IgD-negative memory B cell (primary cell): ENCODE results near the gene TMOD1. TPM values are rescaled to one million over a fixed set of nuclear protein-coding genes. Genes with fewer than 3 reads are reported as not detected.
"Not testable (repeated sequence)": the region's sequence is repeated elsewhere in the genome, so short reads cannot be mapped to it uniquely, and the experiment has no call there.

Source experiments
- H3K27ac Mint-ChIP-seq, 3 donors: one replicate each; pipeline ENCODE4 v1.8.0; 2020 to 2022; ENCODE audit warnings: mild to moderate bottlenecking in 3 of 3, mixed read lengths in 3 of 3, moderate library complexity in 1 of 3
- H3K27me3 Mint-ChIP-seq: one replicate; pipeline ENCODE4 v1.8.0; 2021; ENCODE audit warnings: mixed read lengths
- H3K36me3 Mint-ChIP-seq: one replicate; pipeline ENCODE4 v1.8.0; 2020; ENCODE audit warnings: mild to moderate bottlenecking, mixed read lengths
- H3K4me1 Mint-ChIP-seq, 3 donors: one replicate each; pipeline ENCODE4 v1.8.0; 2020 to 2022; ENCODE audit warnings: mixed read lengths in 3 of 3, mild to moderate bottlenecking in 1 of 3
- H3K4me3 Mint-ChIP-seq, 4 donors: one replicate each; pipeline ENCODE4 v1.8.0; 2020 to 2022; ENCODE audit warnings: mild to moderate bottlenecking in 4 of 4, mixed read lengths in 4 of 4, moderate library complexity in 3 of 4
- H3K9me3 Mint-ChIP-seq, 3 donors: one replicate each; pipeline ENCODE4 v1.8.0; 2020 to 2021; ENCODE audit warnings: mixed read lengths in 3 of 3, mild to moderate bottlenecking in 1 of 3
- polyA plus RNA-seq: library from polyadenylated mRNA; unstranded; fragments of 300-500 nt; fragmentation: Illumina TruSeq; gene quantifications from one replicate; pipeline ENCODE4 v1.2.3, GENCODE V29; 2021

Gene TMOD1
- polyA plus RNA-seq, 1 donor from 2014 or later: 2.8 TPM

DNA sequence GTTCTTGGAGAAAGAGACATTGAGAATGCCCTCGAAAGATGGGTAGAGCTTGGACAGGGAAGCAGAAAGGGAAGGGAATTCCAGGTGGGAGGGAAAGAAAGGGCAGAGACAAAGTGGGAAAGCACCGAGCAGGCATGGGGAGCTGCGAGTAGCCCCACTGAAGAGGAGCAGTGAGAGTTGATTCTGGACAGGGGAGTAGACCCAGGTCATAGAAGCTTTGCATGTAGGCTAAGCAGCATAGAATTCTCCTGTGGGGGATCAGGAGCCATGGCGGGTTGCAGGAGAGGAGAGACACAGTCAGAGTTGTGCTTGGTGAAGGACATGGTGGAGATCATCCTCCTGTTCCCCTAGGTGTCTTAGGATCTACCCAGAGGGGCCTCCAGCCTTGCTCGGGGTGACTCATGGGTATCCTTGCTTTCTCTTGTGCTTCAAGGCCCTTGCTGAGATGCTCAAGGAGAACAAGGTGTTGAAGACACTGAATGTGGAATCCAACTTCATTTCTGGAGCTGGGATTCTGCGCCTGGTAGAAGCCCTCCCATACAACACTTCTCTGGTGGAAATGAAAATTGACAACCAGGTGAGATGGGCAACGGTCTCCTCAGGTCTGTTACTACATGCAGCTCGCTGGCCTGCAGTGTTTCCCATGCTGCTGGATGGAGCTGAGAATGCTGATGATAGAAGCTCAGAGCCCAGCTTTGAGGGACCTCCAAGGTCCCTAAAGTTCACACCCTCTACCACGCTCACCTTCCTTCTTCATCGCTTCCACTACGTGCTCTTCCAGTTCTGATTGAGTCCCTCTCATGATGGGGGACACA, 67.2 kb downstream of the TMOD1 start:
- Mint-ChIP-seq H3K27me3 (no peaks in the 10 kb centered on the region), H3K9me3 (peaks cover 0 to under 1% (median 0%) of the 10 kb centered on the region in 3 donors), H3K36me3 (no peaks in the 10 kb centered on the region), H3K27ac (no peak overlapping the region), H3K4me3 (no peak overlapping the region), H3K4me1 (peaks cover 0 to 4% (median 0%) of the 10 kb centered on the region in 3 donors)

GRCh38 chr9:97570899-97571298, 69.4 kb downstream of the TMOD1 start:
- Mint-ChIP-seq H3K4me1 (peaks cover 0 to 10% (median 4%) of the 10 kb centered on the region in 3 donors), H3K9me3 (peaks cover 0 to 1% (median 0%) of the 10 kb centered on the region in 3 donors), H3K27ac (no peak overlapping the region), H3K36me3 (no peaks in the 10 kb centered on the region), H3K27me3 (no peaks in the 10 kb centered on the region), H3K4me3 (no peak overlapping the region)

DNA sequence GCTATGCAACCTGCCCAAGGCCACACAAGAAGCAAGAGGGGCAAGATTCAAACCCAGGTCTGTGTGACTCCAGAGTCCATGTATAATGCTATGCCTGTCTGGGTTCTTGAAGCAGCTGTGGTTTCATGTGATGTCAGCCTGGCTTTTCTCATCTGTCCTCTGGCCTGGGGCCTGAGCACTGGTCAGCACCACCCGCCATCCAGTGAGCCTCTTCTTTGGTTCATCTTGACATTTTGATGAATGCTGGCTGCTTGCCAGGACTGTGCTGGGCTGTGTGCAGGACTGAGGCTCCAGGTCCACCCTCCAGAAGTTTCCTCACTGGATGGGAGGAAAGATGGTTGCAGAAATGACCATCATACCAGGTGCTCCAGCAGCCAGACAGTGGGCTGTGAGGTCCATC, 70.2 kb downstream of the TMOD1 start:
- Mint-ChIP-seq H3K4me3 (no peak overlapping the region), H3K9me3 (peaks cover 0 to 1% (median 0%) of the 10 kb centered on the region in 3 donors), H3K27ac (no peak overlapping the region), H3K27me3 (no peaks in the 10 kb centered on the region), H3K4me1 (peaks cover 0 to 11% (median 4%) of the 10 kb centered on the region in 3 donors), H3K36me3 (no peaks in the 10 kb centered on the region)

- Mint-ChIP-seq H3K4me3 (no peak overlapping the region), H3K27ac (no peak overlapping the region), H3K36me3 (no peaks in the 10 kb centered on the region), H3K4me1 (peaks cover 0 to 11% (median 4%) of the 10 kb centered on the region in 3 donors), H3K27me3 (no peaks in the 10 kb centered on the region), H3K9me3 (peaks cover 0 to 1% (median 0%) of the 10 kb centered on the region in 3 donors)
Measured at GRCh38 chr9:97572196-97572891, 70.9 kb downstream of the TMOD1 start.

DNA sequence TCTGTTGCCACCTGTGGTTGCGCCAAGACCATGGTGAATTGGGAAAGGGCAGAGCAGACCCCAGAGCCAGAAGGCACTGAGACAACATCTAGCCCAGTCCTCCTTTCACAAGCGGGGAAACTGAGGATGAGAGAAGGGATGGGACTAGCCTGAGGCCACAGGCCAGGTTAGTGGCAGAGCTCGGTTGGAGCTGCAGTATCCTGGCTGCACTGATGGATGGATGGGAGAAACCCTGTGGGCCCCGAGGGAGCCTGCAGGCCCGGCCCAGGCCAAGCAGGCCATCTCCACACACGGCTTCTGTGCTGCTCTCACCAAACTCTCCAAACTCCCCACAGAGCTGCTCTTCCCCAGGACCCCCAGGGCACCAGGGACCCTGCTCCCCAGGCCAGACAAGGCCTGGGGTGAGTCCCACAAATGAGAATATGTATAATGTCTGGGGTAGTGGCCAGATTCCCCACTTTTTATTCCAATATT, 71.5 kb downstream of the TMOD1 start:
- H3K9me3 Mint-ChIP-seq: peaks cover 0 to 1% (median 0%) of the 10 kb centered on the region in 3 donors
- H3K27ac Mint-ChIP-seq: peak overlapping the region in 1 of 3 donors; percentile 51
- H3K36me3 Mint-ChIP-seq: no peaks in the 10 kb centered on the region
- peaks cover 0 to 11% (median 4%) of the 10 kb centered on the region in 3 donors for H3K4me1 Mint-ChIP-seq
- H3K27me3 Mint-ChIP-seq: no peaks in the 10 kb centered on the region
- H3K4me3 Mint-ChIP-seq: no peak overlapping the region

DNA sequence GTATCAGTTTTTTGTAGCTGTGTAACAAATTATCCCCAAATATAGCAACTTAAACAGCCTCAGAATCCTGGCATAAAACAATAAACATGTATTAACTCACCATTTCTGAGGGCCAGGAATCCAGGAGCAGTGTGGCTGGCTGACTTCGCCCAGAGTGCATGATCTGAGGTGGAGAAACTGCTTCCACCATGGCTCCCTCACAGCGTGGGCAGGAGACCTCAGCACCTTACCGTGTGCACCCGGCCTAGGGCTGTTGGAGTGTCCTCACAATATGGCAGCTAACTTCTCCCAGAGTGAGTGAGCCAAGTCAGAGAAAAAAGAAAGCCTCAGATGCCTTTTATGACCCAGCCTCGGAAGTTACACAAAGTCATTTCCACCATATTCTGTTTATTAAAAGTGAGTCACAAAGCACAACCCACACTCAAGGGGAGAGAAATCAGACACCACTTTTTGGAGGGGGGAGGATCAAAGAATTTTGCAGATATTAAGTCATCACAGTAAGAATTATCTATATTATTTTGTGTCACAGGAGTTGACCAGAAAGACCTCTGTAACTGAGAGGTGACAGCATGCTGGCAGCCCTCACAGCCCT, 72.1 kb downstream of the TMOD1 start:
- H3K27me3 Mint-ChIP-seq: no peaks in the 10 kb centered on the region
- peaks cover 0 to 11% (median 4%) of the 10 kb centered on the region in 3 donors for H3K4me1 Mint-ChIP-seq
- H3K4me3 Mint-ChIP-seq: peak overlapping the region in 1 of 4 donors; percentile 2
- peaks cover 0 to 1% (median 0%) of the 10 kb centered on the region in 3 donors for H3K9me3 Mint-ChIP-seq
- no peaks in the 10 kb centered on the region for H3K36me3 Mint-ChIP-seq
- H3K27ac Mint-ChIP-seq: peak overlapping the region in 1 of 3 donors; percentile 51

- not testable (repeated sequence) for H3K27ac Mint-ChIP-seq
- H3K4me1 Mint-ChIP-seq: peaks cover 0 to 11% (median 4%) of the 10 kb centered on the region in 3 donors
- H3K4me3 Mint-ChIP-seq: peak overlapping the region in 1 of 4 donors; percentile 92
Measured at GRCh38 chr9:97574101-97574571, 72.7 kb downstream of the TMOD1 start.

DNA sequence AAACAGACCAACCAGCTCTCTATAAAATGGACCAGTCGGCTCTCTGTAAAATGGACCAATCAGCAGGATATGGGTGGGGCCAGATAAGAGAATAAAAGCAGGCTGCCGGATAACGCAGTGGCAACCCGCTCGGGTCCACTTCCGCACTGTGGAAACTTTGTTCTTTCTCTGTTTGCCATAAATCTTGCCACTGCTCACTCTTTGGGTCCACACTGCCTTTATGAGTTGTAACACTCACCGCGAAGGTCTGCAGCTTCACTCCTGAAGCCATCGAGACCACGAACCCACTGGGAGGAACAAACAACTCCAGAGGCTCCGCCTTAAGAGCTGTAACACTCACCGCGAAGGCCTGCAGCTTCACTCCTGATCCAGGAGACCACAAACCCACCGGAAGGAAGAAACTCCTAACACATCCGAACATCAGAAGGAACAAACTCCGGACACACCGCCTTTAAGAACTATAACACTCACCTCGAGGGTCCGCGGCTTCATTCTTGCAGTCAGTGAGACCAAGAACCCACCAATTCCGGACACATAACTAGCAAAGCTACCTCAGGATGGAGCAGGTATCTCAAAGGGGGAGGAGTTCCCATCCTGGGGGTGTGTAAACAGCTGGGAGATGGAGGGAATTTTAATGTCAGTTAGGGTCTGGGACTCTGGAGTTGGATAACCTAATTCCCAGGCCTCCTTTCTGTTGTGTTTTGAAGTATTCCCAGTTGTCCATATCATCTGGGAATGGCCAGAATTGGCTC, 73.6 kb downstream of the TMOD1 start:
- not testable (repeated sequence) for H3K27me3 Mint-ChIP-seq, H3K36me3 Mint-ChIP-seq, H3K9me3 Mint-ChIP-seq
- Mint-ChIP-seq H3K4me3 (peak overlapping the region; percentile 77 to 96 (median 90)), H3K27ac (peak overlapping the region; percentile 6 to 53 (median 46)), H3K4me1 (peaks cover 0 to 13% (median 4%) of the 10 kb centered on the region in 3 donors)

More at GRCh38 chr9:97574101-97574571, 72.7 kb downstream of the TMOD1 start:
- not testable (repeated sequence) for H3K9me3 Mint-ChIP-seq, H3K27me3 Mint-ChIP-seq, H3K36me3 Mint-ChIP-seq

GRCh38 chr9:97575673-97576200, 74.3 kb downstream of the TMOD1 start:
- Mint-ChIP-seq H3K4me3 (peak overlapping the region; percentile 77 to 96 (median 90)), H3K9me3 (peaks cover 0 to 3% (median 2%) of the 10 kb centered on the region in 3 donors), H3K27me3 (no peaks in the 10 kb centered on the region), H3K27ac (peak overlapping the region in 1 of 3 donors; percentile 6), H3K36me3 (peaks cover 5% of the 10 kb centered on the region), H3K4me1 (peaks cover 0 to 13% (median 4%) of the 10 kb centered on the region in 3 donors)

- no peak overlapping the region for H3K27ac Mint-ChIP-seq
- H3K27me3 Mint-ChIP-seq: no peaks in the 10 kb centered on the region
- peaks cover 5% of the 10 kb centered on the region for H3K36me3 Mint-ChIP-seq
- H3K4me3 Mint-ChIP-seq: peak overlapping the region in 2 of 4 donors; percentile 12 to 52
- H3K4me1 Mint-ChIP-seq: peaks cover 0 to 11% (median 4%) of the 10 kb centered on the region in 3 donors
- H3K9me3 Mint-ChIP-seq: peaks cover 0 to 3% (median 2%) of the 10 kb centered on the region in 3 donors
Measured at GRCh38 chr9:97577051-97577450, 75.6 kb downstream of the TMOD1 start.

- Mint-ChIP-seq H3K27ac (no peak overlapping the region), H3K4me1 (peaks cover 0 to 8% (median 4%) of the 10 kb centered on the region in 3 donors), H3K9me3 (peaks cover 0 to 2% (median 2%) of the 10 kb centered on the region in 3 donors), H3K36me3 (peaks cover 5% of the 10 kb centered on the region), H3K27me3 (no peaks in the 10 kb centered on the region), H3K4me3 (peak overlapping the region in 1 of 4 donors; percentile 32)
Measured at GRCh38 chr9:97578846-97579245, 77.4 kb downstream of the TMOD1 start.

DNA sequence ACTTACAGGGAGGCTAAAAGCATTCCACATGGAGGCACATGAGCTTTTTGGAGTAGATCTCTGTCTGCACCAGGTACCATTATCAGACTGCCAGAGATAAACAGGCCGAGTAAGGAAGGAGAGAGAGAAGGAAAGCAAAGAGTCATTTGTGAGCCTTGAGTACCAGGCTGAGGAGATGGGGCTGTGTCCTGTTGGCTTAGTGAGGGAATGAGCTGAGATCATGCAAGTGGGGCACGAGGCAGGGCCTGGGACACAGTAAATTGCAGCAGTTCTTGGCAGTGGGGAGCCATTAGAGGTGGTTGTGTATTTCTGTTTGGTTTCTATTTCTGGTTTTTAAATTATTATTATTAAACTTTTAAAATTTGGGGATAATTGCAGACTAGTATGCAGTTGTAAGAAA, 78.4 kb downstream of the TMOD1 start:
- Mint-ChIP-seq H3K4me3 (peak overlapping the region in 1 of 4 donors; percentile 27), H3K27me3 (no peaks in the 10 kb centered on the region), H3K36me3 (peaks cover 5% of the 10 kb centered on the region), H3K27ac (no peak overlapping the region), H3K4me1 (peaks cover 0 to 8% (median 3%) of the 10 kb centered on the region in 3 donors), H3K9me3 (peaks cover 0 to 6% (median 2%) of the 10 kb centered on the region in 3 donors)

DNA sequence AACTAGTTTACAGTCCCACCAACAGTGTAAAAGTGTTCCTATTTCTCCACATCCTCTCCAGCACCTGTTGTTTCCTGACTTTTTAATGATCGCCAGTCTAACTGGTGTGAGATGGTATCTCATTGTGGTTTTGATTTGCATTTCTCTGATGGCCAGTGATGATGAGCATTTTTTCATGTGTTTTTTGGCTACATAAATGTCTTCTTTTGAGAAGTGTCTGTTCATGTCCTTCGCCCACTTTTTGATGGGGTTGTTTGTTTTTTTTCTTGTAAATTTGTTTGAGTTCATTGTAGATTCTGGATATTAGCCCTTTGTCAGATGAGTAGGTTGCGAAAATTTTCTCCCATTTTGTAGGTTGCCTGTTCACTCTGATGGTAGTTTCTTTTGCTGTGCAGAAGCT, 80.1 kb downstream of the TMOD1 start:
- not testable (repeated sequence) for H3K27ac Mint-ChIP-seq, H3K4me1 Mint-ChIP-seq, H3K9me3 Mint-ChIP-seq, H3K4me3 Mint-ChIP-seq, H3K27me3 Mint-ChIP-seq, H3K36me3 Mint-ChIP-seq

GRCh38 chr9:97584778-97585177, 83.3 kb downstream of the TMOD1 start:
- not testable (repeated sequence) for H3K4me3 Mint-ChIP-seq, H3K27me3 Mint-ChIP-seq
- H3K9me3 Mint-ChIP-seq: peaks cover 0 to 11% (median 2%) of the 10 kb centered on the region in 3 donors

More at GRCh38 chr9:97584778-97585177, 83.3 kb downstream of the TMOD1 start:
- not testable (repeated sequence) for H3K27ac Mint-ChIP-seq, H3K4me1 Mint-ChIP-seq, H3K36me3 Mint-ChIP-seq
